ENCODE data around the gene PTPDC1. TPM values are rescaled to one million over a fixed set of nuclear protein-coding genes. Genes with fewer than 3 reads are reported as not detected.
A peak's percentile ranks its signal among the peaks of the same experiment; 100 is the strongest.

Gene PTPDC1
- total and polyA plus RNA-seq, 4 donors = 3.1 to 26.0 (median 7.5) TPM

- H3K27ac ChIP-seq (ENCODE audit: low read depth in 1 of 2, low read length in 1 of 2) = no peak overlapping the region
- DNase-seq (no peak), ATAC-seq (ENCODE audit: insufficient read depth, low FRiP score) (no peak)
- no peak overlapping the region for H3K9ac ChIP-seq (ENCODE audit: insufficient read depth in 1 of 2, low read length in 2 of 2)
- no peaks in the 10 kb centered on the region for H3K36me3 ChIP-seq (ENCODE audit: control insufficient read depth in 4 of 4, insufficient read depth in 4 of 4, low read length in 4 of 4)
- no peaks in the 10 kb centered on the region for H3K27me3 ChIP-seq (ENCODE audit: control insufficient read depth in 3 of 3, insufficient read depth in 3 of 3, low read length in 2 of 3)
- TF ChIP-seq, protein P1, sequence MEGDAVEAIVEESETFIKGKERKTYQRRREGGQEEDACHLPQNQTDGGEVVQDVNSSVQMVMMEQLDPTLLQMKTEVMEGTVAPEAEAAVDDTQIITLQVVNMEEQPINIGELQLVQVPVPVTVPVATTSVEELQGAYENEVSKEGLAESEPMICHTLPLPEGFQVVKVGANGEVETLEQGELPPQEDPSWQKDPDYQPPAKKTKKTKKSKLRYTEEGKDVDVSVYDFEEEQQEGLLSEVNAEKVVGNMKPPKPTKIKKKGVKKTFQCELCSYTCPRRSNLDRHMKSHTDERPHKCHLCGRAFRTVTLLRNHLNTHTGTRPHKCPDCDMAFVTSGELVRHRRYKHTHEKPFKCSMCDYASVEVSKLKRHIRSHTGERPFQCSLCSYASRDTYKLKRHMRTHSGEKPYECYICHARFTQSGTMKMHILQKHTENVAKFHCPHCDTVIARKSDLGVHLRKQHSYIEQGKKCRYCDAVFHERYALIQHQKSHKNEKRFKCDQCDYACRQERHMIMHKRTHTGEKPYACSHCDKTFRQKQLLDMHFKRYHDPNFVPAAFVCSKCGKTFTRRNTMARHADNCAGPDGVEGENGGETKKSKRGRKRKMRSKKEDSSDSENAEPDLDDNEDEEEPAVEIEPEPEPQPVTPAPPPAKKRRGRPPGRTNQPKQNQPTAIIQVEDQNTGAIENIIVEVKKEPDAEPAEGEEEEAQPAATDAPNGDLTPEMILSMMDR (IDR thresholded peaks at IDR 0.05; ENCODE audit: control extremely low read depth, extremely low read depth) = no peak
- H3K4me3 ChIP-seq = no peak overlapping the region
- peaks cover 0 to 12% (median 3%) of the 10 kb centered on the region in 4 donors for H3K9me3 ChIP-seq (ENCODE audit: control insufficient read depth in 4 of 4, insufficient read depth in 3 of 4, low read length in 3 of 4)
- peaks cover 0 to 2% (median 0%) of the 10 kb centered on the region in 5 donors for H3K4me1 ChIP-seq (ENCODE audit: control insufficient read depth in 5 of 5, insufficient read depth in 5 of 5, low read length in 5 of 5)
Measured at GRCh38 chr9:94127806-94128205, 43.5 kb downstream of the PTPDC1 start.

GRCh38 chr9:94128580-94128979, 44.3 kb downstream of the PTPDC1 start:
- DNase-seq = no peak
- Histone ChIP-seq H3K27me3 (ENCODE audit: control insufficient read depth in 3 of 3, insufficient read depth in 3 of 3, low read length in 2 of 3) (no peaks in the 10 kb centered on the region), H3K36me3 (ENCODE audit: control insufficient read depth in 4 of 4, insufficient read depth in 4 of 4, low read length in 4 of 4) (no peaks in the 10 kb centered on the region), H3K4me3 (no peak overlapping the region), H3K4me1 (ENCODE audit: control insufficient read depth in 5 of 5, insufficient read depth in 5 of 5, low read length in 5 of 5) (peaks cover 0 to 2% (median 0%) of the 10 kb centered on the region in 5 donors), H3K27ac (ENCODE audit: low read depth in 1 of 2, low read length in 1 of 2) (no peak overlapping the region), H3K9me3 (ENCODE audit: control insufficient read depth in 4 of 4, insufficient read depth in 3 of 4, low read length in 3 of 4) (peaks cover 0 to 12% (median 3%) of the 10 kb centered on the region in 4 donors), H3K9ac (ENCODE audit: insufficient read depth in 1 of 2, low read length in 2 of 2) (no peak overlapping the region)
- ATAC-seq (ENCODE audit: insufficient read depth, low FRiP score) = no peak
- TF ChIP-seq, protein P1 (IDR thresholded peaks at IDR 0.05; ENCODE audit: control extremely low read depth, extremely low read depth) = no peak

DNA sequence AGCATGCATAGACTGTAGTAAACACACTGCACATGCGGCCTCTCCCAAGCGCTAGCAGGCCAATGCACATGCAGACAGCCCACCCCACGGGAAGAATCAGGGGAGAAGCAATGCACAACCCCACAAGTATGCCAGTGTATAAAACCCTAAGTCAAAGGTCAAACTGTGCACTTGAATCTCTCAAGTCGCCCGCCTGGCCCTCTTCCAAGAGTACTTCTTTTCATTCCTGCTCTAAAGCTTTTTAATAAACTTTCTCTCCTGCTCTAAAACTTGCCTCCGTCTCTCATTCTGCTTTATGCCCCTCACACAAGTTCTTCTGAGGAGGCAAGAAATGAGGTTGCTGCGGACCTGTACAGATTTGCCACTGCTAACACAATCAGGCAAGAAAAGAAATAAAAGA, 50.4 kb downstream of the PTPDC1 start:
- no peaks in the 10 kb centered on the region for H3K9me3 ChIP-seq (ENCODE audit: control insufficient read depth in 4 of 4, insufficient read depth in 3 of 4, low read length in 3 of 4)
- H3K4me1 ChIP-seq (ENCODE audit: control insufficient read depth in 5 of 5, insufficient read depth in 5 of 5, low read length in 5 of 5) = peaks cover 0 to 13% (median 3%) of the 10 kb centered on the region in 5 donors
- TF ChIP-seq, protein P1 (IDR thresholded peaks at IDR 0.05; ENCODE audit: control extremely low read depth, extremely low read depth) = no peak
- DNase-seq (no peak), ATAC-seq (ENCODE audit: insufficient read depth, low FRiP score) (no peak)
- 70 to 84% methylated on average over 7 of the region's 7 CpGs for whole genome bisulfite sequencing, 2 donors
- H3K27me3 ChIP-seq (ENCODE audit: control insufficient read depth in 3 of 3, insufficient read depth in 3 of 3, low read length in 2 of 3) = no peaks in the 10 kb centered on the region
- no peaks in the 10 kb centered on the region for H3K36me3 ChIP-seq (ENCODE audit: control insufficient read depth in 4 of 4, insufficient read depth in 4 of 4, low read length in 4 of 4)
- no peak overlapping the region for H3K4me3 ChIP-seq
- no peak overlapping the region for H3K9ac ChIP-seq (ENCODE audit: insufficient read depth in 1 of 2, low read length in 2 of 2)
- peak overlapping the region; percentile 30 to 69 for H3K27ac ChIP-seq (ENCODE audit: low read depth in 1 of 2, low read length in 1 of 2)

GRCh38 chr9:94135222-94135621, 51.0 kb downstream of the PTPDC1 start:
- WGBS, 2 donors = 30 to 37% methylated on average over 3 of the region's 3 CpGs
- Histone ChIP-seq H3K4me1 (ENCODE audit: control insufficient read depth in 5 of 5, insufficient read depth in 5 of 5, low read length in 5 of 5) (peaks cover 0 to 19% (median 3%) of the 10 kb centered on the region in 5 donors), H3K9ac (ENCODE audit: insufficient read depth in 1 of 2, low read length in 2 of 2) (no peak overlapping the region), H3K27me3 (ENCODE audit: control insufficient read depth in 3 of 3, insufficient read depth in 3 of 3, low read length in 2 of 3) (no peaks in the 10 kb centered on the region), H3K36me3 (ENCODE audit: control insufficient read depth in 4 of 4, insufficient read depth in 4 of 4, low read length in 4 of 4) (no peaks in the 10 kb centered on the region), H3K4me3 (no peak overlapping the region), H3K9me3 (ENCODE audit: control insufficient read depth in 4 of 4, insufficient read depth in 3 of 4, low read length in 3 of 4) (no peaks in the 10 kb centered on the region), H3K27ac (ENCODE audit: low read depth in 1 of 2, low read length in 1 of 2) (peak overlapping the region; percentile 57 to 69)
- DNase-seq (peak in 2 of 3 donors; percentile 16 to 44), ATAC-seq (ENCODE audit: insufficient read depth, low FRiP score) (peak; percentile 70)
- TF ChIP-seq, protein P1 (IDR thresholded peaks at IDR 0.05; ENCODE audit: control extremely low read depth, extremely low read depth) = no peak
